HepG2 (cell line): ENCODE results near the gene ANKRD30A. TPM values are rescaled to one million over a fixed set of nuclear protein-coding genes. Genes with fewer than 3 reads are reported as not detected.

Experiments used
- ATAC-seq: fragments of 200-7000 bp; cut with Tn5 transposase; 3 replicates; pipeline ENCODE4 v1.9.1; 2020; ENCODE audit warnings: mild to moderate bottlenecking, moderate library complexity
- BruUV-seq: library from RNA; stranded (reverse); fragments of 400-500 nt; replicated peaks from 2 replicates; lab custom pipeline; 2021; lab: Mats Ljungman, UMichigan
- CTCF ChIA-PET: fragments of 300-600 bp; formaldehyde crosslinking; extraction: SDS; loops from one replicate; lab custom pipeline; 2021; ENCODE audit warnings: low total read pairs, inconsistent platforms, low intra/inter-chr PET ratio; lab: Yijun Ruan, JAX
- POLR2A ChIA-PET: fragments of 350-600 bp; sonication (Branson Sonifier 250); formaldehyde crosslinking; loops from one replicate; lab custom pipeline; 2020; ENCODE audit warnings: antibody characterized with exemption, inconsistent platforms; lab: Yijun Ruan, JAX
- DNase-seq: peaks from one replicate; pipeline ENCODE4 v3.0.0-alpha.2; 2015; ENCODE audit warnings: low spot score
- FAIRE-seq: peaks from 3 replicates; lab custom pipeline; 2011; peaks lifted over from hg19 to GRCh38; lab: Jason Lieb, UNC
- H2AFZ ChIP-seq: one replicate; pipeline ENCODE4 v1.6.1; 2011; ENCODE audit warnings: low read length, inconsistent platforms
- H3K27ac ChIP-seq: fragments of 300-600 bp; 3 replicates; pipeline ENCODE4 v1.8.0; 2011; ENCODE audit warnings: mixed run types, mild to moderate bottlenecking, mixed read lengths, low read length, inconsistent platforms; ENCODE audit not compliant: insufficient read depth; ENCODE audit errors: extremely low read length
- H3K27me3 ChIP-seq, 2 experiments: fragments of 200-600 bp in 1 of 2; 2 replicates in 1 of 2; 3 replicates in 1 of 2; pipeline versions ENCODE4 v1.6.0 to v1.8.0; 2011; ENCODE audit warnings: low read length in 2 of 2, mild to moderate bottlenecking in 2 of 2, moderate library complexity in 2 of 2, inconsistent platforms in 1 of 2; ENCODE audit not compliant: insufficient read depth in 2 of 2, control insufficient read depth in 1 of 2
- H3K36me3 ChIP-seq, 2 experiments: fragments of 200-600 bp in 1 of 2; replicated peaks in 1 of 2; 2 replicates in 1 of 2; 3 replicates in 1 of 2; pipeline versions ENCODE4 v1.5.1 to v1.8.0; 2011; ENCODE audit warnings: low read length in 2 of 2, inconsistent platforms in 1 of 2; ENCODE audit not compliant: insufficient read depth in 2 of 2, control insufficient read depth in 1 of 2
- H3K4me1 ChIP-seq: 2 replicates; pipeline ENCODE4 v1.5.1; 2012; ENCODE audit warnings: low read length, inconsistent platforms; ENCODE audit not compliant: insufficient read depth
- H3K4me2 ChIP-seq: 2 replicates; pipeline ENCODE4 v1.6.0; 2011; ENCODE audit warnings: low read depth, low read length, inconsistent platforms
- H3K4me3 ChIP-seq, 3 experiments: fragments of 200-600 bp in 1 of 3; sonication (generic), shearing (Covaris generic) in 1 of 3; replicated peaks in 1 of 3; 2 replicates each; pipeline ENCODE4 v1.5.1; 2011 to 2016; ENCODE audit warnings: low read length in 3 of 3, inconsistent platforms in 2 of 3, low read depth in 2 of 3, mild to moderate bottlenecking in 2 of 3, control low read depth in 1 of 3, mixed read lengths in 1 of 3; ENCODE audit not compliant: insufficient read depth in 1 of 3
- H3K79me2 ChIP-seq: one replicate; pipeline ENCODE4 v1.6.1; 2011; ENCODE audit warnings: low read length, inconsistent platforms; ENCODE audit not compliant: insufficient read depth
- H3K9ac ChIP-seq: 2 replicates; pipeline ENCODE4 v1.6.0; 2011; ENCODE audit warnings: mild to moderate bottlenecking, low read depth, low read length, inconsistent platforms; ENCODE audit not compliant: insufficient read depth
- H3K9me3 ChIP-seq: 2 replicates; pipeline ENCODE4 v1.5.1; 2012; ENCODE audit warnings: mild to moderate bottlenecking, low read length
- H4K20me1 ChIP-seq: 2 replicates; pipeline ENCODE4 v1.6.0; 2011; ENCODE audit warnings: inconsistent platforms, mild to moderate bottlenecking, low read length, moderate library complexity; ENCODE audit not compliant: insufficient read depth
- HHEX ChIP-seq: IDR thresholded peaks from 2 replicates; pipeline ENCODE4 v1.6.1; 2016; ENCODE audit warnings: control low read depth
- HNRNPK ChIP-seq: fragments of 200-400 bp; formaldehyde crosslinking; IDR thresholded peaks from 2 replicates; pipeline ENCODE4 v1.6.1; 2018; ENCODE audit warnings: low read length, low read depth, moderate library complexity, mild to moderate bottlenecking; ENCODE audit not compliant: poor library complexity, severe bottlenecking
- NONO ChIP-seq, 2 experiments: fragments of 450-650 bp in 1 of 2; sonication (generic) in 1 of 2; formaldehyde crosslinking in 1 of 2; IDR thresholded peaks in 1 of 2; conservative IDR thresholded peaks in 1 of 2; 2 replicates each; pipeline versions ENCODE4 v1.6.1 to v1.8.0; 2017 to 2022; ENCODE audit warnings: mild to moderate bottlenecking in 1 of 2, missing genetic modification reagents in 1 of 2, moderate library complexity in 1 of 2
- NR3C1 ChIP-seq: sonication (generic); formaldehyde crosslinking; IDR thresholded peaks from 2 replicates; pipeline ENCODE4 v1.4.0; 2020; ENCODE audit warnings: missing genetic modification reagents
- PHF5A ChIP-seq: IDR thresholded peaks from one replicate; pipeline ENCODE4 v1.6.1; 2018; ENCODE audit warnings: low read depth, missing genetic modification reagents; ENCODE audit not compliant: unreplicated experiment
- XRCC5 ChIP-seq: fragments of 200-400 bp; formaldehyde crosslinking; optimal IDR thresholded peaks from 2 replicates; pipeline ENCODE3; 2017; ENCODE audit warnings: mild to moderate bottlenecking, low read length
- ZBTB3 ChIP-seq: sonication (generic); formaldehyde crosslinking; IDR thresholded peaks from 2 replicates; pipeline ENCODE4 v1.4.0; 2020; ENCODE audit warnings: low read depth, mild to moderate bottlenecking, moderate library complexity, missing genetic modification reagents, borderline replicate concordance
- ZFP36L1 ChIP-seq: sonication (generic); formaldehyde crosslinking; IDR thresholded peaks from 2 replicates; pipeline ENCODE4 v1.8.0; 2022; ENCODE audit warnings: mild to moderate bottlenecking, missing genetic modification reagents, moderate library complexity
- ZNF367 ChIP-seq: sonication (generic); formaldehyde crosslinking; IDR thresholded peaks from 2 replicates; pipeline ENCODE4 v1.4.0; 2020; ENCODE audit warnings: missing genetic modification reagents, borderline replicate concordance
- WGBS: methylation state at CpG from one replicate; pipeline ENCODE4 v1.1.6; 2017; ENCODE audit warnings: low lambda C conversion rate; 5-methylcytosine and 5-hydroxymethylcytosine counted together
- in situ Hi-C: cut with HindIII; loops from 2 replicates; pipeline ENCODE4 v1.10.0; 2017; ENCODE audit warnings: low pct_unique_long_range_greater_than_20kb; ENCODE audit not compliant: extremely low pct_ligation_motif_present
- intact Hi-C: fragments of 100-400 bp; cut with micrococcal nuclease; formaldehyde crosslinking; loops from one replicate; pipeline ENCODE4 v1.10.0; 2022; ENCODE audit not compliant: unreplicated experiment
- polyA plus RNA-seq, 8 experiments: library from polyadenylated mRNA; depleted of rRNA in 3 of 8; stranded (reverse) in 7 of 8; unstranded in 1 of 8; fragments of >200 nt; fragmentation: Illumina TruSeq in 4 of 8; extraction: Trizol in 4 of 8; gene quantifications; 2 replicates each; pipeline versions ENCODE4 v1.2.1 to v1.2.3, GENCODE V29; 2011 to 2016; ENCODE audit warnings: low read depth in 4 of 8, missing spikeins in 1 of 8, mixed read lengths in 1 of 8; ENCODE audit not compliant: insufficient read depth in 1 of 8
- total RNA-seq, 5 experiments: library from RNA; depleted of rRNA; stranded (reverse); fragments of >200 nt; fragmentation: Illumina TruSeq; extraction: Trizol; gene quantifications; 2 replicates each; pipeline ENCODE4 v1.2.3, GENCODE V29; 2016; ENCODE audit warnings: low read depth in 1 of 5
- TF ChIP-seq, protein P1 (sequence below): sonication (generic); formaldehyde crosslinking; IDR thresholded peaks from 2 replicates; pipeline ENCODE4 v1.5.1; 2020; ENCODE audit warnings: missing genetic modification reagents, mild to moderate bottlenecking, borderline replicate concordance

ANKRD30A gene
- total and polyA plus RNA-seq, 2 of the 13 experiments (the other 11 are each of a cell fraction or from before 2014, with no cell fraction given): not detected

DNA sequence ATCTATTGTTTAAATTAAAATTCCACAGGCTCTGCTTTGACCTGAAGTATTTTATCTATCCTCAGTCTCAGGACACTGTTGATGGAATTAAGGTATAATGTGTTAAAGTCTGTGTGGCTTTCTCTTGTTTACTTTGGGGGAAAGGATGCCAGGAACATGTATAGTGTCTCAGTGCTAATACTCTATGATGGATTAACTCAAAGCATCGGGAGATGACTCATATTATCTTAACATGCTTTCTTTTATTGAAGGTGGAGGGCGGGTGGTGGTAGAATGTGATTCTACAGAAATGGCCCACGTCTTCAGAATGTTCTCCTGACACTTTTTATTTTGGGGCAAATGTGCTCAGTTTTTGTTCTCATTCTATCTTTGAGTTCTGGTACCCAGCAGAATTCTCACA lies 189.0 kb downstream of the ANKRD30A start:
- POLR2A ChIA-PET: no interaction called here
- Histone ChIP-seq H2AFZ (no peak overlapping the region), H3K9ac (no peak overlapping the region), H3K79me2 (no peaks in the 10 kb centered on the region), H3K4me2 (no peak overlapping the region), H3K27me3 (no peaks in the 10 kb centered on the region), H3K4me3 (no peak overlapping the region), H3K36me3 (no peaks in the 10 kb centered on the region), H3K27ac (no peak overlapping the region), H3K4me1 (no peaks in the 10 kb centered on the region), H3K9me3 (peaks cover 13% of the 10 kb centered on the region; the same call in 1 of the 2 replicates), H4K20me1 (no peaks in the 10 kb centered on the region)
- TF ChIP-seq PHF5A (CRISPR knock-in tag) (no peak), ZNF367 (CRISPR knock-in tag) (no peak), XRCC5 (no peak), HHEX (CRISPR knock-in tag) (no peak), ZFP36L1 (no peak), NR3C1 (CRISPR knock-in tag) (no peak), NONO (IDR thresholded peaks at IDR 0.05) (no peak), NONO (CRISPR knock-in tag; conservative IDR thresholded peaks at IDR 0.05) (no peak), HNRNPK (no peak), ZBTB3 (CRISPR knock-in tag) (no peak)
- TF ChIP-seq, protein P1, sequence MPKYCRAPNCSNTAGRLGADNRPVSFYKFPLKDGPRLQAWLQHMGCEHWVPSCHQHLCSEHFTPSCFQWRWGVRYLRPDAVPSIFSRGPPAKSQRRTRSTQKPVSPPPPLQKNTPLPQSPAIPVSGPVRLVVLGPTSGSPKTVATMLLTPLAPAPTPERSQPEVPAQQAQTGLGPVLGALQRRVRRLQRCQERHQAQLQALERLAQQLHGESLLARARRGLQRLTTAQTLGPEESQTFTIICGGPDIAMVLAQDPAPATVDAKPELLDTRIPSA: no peak
- intact Hi-C loops: no loop called here
- BruUV-seq: no TSS peak
- FAIRE-seq (no peak), ATAC-seq (no peak), DNase-seq (no peak)
- in situ Hi-C loops: no loop called here
- CTCF ChIA-PET: no interaction called here
- 0% methylated on average over 3 of the region's 3 CpGs for WGBS
